ENCODE results near the gene RNF2. TPM values are rescaled to one million over a fixed set of nuclear protein-coding genes. Genes with fewer than 3 reads are reported as not detected.
"Not testable (repeated sequence)": the region's sequence is repeated elsewhere in the genome, so short reads cannot be mapped to it uniquely, and the experiment has no call there.

The RNF2 gene
- 1 to 10 TPM; 4.5 to 7.7 (median 7.5) TPM for polyA plus RNA-seq

DNA sequence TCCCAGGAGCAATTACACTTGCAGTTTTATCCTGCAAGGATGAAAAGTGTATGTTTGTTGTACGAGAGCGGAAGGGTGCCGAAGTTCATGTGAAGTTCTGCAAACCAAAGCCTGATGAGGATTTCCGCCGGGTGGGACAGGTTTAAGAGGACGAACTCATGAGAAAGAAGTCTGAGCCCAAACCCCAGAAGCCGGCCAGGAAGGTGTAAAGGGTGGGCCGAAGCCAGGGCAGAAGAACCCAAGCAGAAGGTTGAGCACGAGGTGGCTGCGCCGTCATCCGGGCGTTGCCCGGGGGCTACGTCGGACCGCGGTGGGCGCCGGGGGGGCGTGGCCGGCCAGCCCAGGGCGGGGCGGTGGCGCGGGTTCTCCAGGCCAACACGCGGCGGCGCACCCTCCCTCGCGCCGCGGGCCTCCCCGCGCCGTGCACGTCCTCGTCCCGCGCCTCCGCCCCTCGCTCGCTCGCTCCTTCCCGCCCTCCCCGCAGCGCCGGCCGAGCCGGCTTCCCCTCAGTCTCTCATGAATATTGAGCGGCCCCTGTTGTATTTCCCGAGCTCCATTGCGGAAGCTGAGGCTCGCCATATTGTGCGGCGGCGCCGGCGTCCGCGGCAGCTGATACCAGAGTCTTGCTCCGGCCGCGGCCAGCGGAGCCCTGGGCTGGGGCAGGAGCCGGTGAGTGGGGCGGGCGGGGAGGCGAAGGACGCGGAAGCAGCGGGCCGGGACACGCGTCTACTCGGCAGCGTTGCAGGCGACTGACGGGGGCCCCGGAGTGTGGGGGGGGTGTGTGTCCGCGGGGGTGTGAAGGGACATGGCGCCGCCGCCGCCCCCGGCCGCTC, at the start of gene RNF2:
RNF2 (plus strand) TSS at position 578 of the 833 bp plus-strand sequence. CDS start 41,996 bp downstream, outside the sequence.
- 0 to 1% (median 1%) methylated on average over 77 to 89 of the region's 89 CpGs for WGBS, 3 donors
- peak within 1 kb of the TSS; percentile 72 for H3K27ac ChIP-seq (ENCODE audit: low read depth, low read length)

GRCh38 chr1:184999974-185000373, 45.4 kb upstream of the RNF2 start:
- 94 to 96% (median 95%) methylated on average over 6 of the region's 6 CpGs for WGBS, 3 donors
- H3K27ac ChIP-seq (ENCODE audit: low read depth, low read length): not testable (repeated sequence)

DNA sequence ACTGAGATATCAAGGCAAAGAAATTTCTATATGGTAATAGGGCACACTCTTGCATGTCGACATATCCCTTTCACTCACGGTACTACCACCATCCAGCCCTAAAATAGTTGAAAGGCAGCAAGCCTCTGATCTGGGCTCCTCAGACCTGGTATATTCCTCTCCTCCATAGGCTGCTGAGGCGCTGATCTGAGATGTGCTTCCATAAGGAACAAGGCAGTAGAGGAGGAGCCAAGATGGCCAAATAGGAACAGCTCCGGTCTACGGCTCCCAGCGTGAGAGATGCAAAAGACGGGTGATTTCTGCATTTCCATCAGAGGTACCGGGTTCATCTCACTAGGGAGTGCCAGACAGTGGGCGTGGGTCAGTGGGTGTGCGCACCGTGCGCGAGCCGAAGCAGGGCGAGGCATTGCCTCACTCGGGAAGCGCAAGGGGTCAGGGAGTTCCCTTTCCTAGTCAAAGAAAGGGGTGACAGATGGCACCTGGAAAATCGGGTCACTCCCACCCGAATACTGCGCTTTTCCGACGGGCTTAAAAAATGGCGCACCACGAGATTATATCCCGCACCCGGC, 44.0 kb upstream of the RNF2 start:
- not testable (repeated sequence) for H3K27ac ChIP-seq (ENCODE audit: low read depth, low read length)
- whole genome bisulfite sequencing, 3 donors: 95 to 97% (median 96%) methylated on average over 23 to 26 of the region's 26 CpGs

DNA sequence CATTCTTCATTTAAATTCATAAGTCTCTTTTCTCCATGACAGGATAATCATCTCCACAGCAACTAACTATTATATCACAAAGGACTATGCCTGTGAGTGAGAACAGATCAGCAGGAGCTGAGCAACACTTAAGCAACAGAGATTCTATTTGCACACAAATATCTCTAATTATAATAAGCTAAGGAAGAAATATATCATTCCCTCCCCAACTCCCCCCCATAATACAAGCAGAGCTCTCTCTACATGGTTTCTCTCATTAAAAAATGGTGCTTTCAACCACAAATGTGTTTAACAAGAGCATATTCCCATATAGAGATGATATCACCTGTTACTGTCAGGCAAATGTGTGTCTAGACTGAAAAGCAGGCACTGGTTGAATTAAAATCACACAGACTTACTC, 36.5 kb upstream of the RNF2 start:
- H3K27ac ChIP-seq (ENCODE audit: low read depth, low read length): no peak overlapping the region

GRCh38 chr1:185010361-185010760, 35.0 kb upstream of the RNF2 start:
- H3K27ac ChIP-seq (ENCODE audit: low read depth, low read length): no peak overlapping the region

- no peak overlapping the region for H3K27ac ChIP-seq (ENCODE audit: low read depth, low read length)
- WGBS, 3 donors: 69 to 84% (median 80%) methylated on average over 3 of the region's 3 CpGs
Measured at GRCh38 chr1:185014941-185015340, 30.4 kb upstream of the RNF2 start.

- WGBS, 3 donors: 86 to 94% (median 91%) methylated on average over 3 of the region's 3 CpGs
- no peak overlapping the region for H3K27ac ChIP-seq (ENCODE audit: low read depth, low read length)
Measured at GRCh38 chr1:185015631-185016030, 29.7 kb upstream of the RNF2 start.

DNA sequence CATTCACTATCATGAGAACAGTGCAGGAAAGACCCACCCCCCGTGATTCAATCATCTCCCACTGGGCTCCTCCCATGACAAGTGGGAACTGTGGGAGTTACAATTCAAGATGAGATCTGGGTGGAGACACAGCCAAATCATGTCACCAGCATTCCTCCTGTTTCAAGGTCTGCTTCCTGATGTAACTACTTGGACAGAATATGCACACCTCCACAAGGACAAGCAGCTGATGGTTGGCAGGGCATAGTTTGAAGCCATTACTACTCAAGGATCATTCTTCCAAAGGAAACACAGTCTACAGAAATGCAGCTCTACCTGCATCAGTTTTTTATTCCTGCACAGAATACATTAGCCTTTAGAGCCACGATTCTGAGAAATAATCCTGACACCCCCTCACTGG, 28.5 kb upstream of the RNF2 start:
- H3K27ac ChIP-seq (ENCODE audit: low read depth, low read length): no peak overlapping the region
- 55 to 73% (median 70%) methylated on average over 2 of the region's 2 CpGs for WGBS, 3 donors

DNA sequence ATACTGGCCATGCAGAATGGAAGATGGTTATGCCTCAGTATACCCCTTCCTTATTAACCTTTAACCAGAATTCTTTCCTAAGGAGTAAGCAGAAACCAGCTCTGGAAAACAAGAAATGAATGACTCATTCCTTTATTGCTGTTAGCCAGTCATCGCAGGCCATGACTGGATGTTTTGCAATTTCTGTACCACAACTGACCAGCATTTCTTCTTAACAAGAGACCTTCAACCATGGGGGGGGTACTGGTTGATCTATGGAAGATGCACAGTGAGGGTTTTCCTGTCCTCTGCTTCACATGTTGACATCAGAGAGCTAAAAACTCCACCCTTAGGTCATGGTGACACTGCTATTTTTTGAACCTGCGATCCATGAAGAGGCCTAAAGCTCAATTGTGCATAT, 28.0 kb upstream of the RNF2 start:
- no peak overlapping the region for H3K27ac ChIP-seq (ENCODE audit: low read depth, low read length)
- WGBS, 3 donors: 62 to 86% (median 70%) methylated on average over 2 of the region's 2 CpGs

- H3K27ac ChIP-seq (ENCODE audit: low read depth, low read length): no peak overlapping the region
- 90 to 95% (median 90%) methylated on average over 3 of the region's 3 CpGs for WGBS, 3 donors
Measured at GRCh38 chr1:185017966-185018365, 27.4 kb upstream of the RNF2 start.

- 96 to 99% (median 97%) methylated on average over 4 of the region's 4 CpGs for WGBS, 3 donors
- H3K27ac ChIP-seq (ENCODE audit: low read depth, low read length): no peak overlapping the region
Measured at GRCh38 chr1:185027252-185027882, 18.0 kb upstream of the RNF2 start.

DNA sequence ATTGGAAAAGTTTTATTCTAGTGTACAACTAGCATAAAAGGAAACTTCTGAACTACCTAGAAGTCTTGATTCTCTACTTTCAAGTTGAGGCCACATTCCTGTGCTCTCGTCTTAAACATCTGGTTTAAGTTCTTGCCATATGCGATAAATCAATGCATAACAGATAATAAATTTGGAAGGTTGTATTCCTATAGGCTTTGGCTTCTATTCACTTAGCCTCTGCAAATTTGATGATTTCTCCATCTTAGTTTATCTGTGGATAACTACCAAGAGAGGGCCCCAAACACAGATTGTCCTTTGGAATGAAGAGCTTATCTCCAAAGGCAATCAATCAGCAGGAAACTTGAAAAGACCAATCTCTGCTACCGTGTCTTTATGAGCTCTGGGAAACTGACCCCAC, 11.7 kb upstream of the RNF2 start:
- 64 to 76% (median 70%) methylated on average over 3 of the region's 3 CpGs for WGBS, 3 donors
- no peak overlapping the region for H3K27ac ChIP-seq (ENCODE audit: low read depth, low read length)

- 73 to 86% (median 82%) methylated on average over 1 of the region's 1 CpG for WGBS, 3 donors
- no peak overlapping the region for H3K27ac ChIP-seq (ENCODE audit: low read depth, low read length)
Measured at GRCh38 chr1:185035258-185035657, 10.1 kb upstream of the RNF2 start.

DNA sequence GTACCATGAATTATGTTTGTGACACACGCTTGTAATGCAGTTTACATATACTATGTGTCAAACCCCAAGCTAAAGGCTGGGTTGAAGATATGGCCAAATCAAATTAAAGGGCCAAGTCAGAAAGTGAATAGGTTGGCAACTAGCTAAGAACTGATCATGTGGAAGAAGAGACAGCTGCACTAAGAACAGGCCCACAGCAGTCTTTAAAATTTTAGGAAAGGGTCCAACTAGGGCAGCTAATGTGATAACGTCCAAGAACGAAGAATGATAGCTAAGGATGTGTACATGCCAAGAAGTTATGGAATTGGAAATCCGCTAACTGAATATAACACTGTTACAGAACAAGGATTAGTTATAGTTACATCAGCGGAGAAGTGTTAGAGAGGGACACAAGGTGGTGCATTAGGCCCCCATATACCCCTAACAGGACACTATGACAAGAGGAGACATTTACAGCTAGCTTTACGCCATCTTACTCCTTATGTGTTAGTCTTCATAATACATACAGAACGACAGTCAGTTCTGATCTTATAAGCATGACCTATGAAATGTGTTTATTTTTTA, 6.5 kb upstream of the RNF2 start:
- H3K27ac ChIP-seq (ENCODE audit: low read depth, low read length): no peak overlapping the region
- 81 to 91% (median 91%) methylated on average over 7 of the region's 7 CpGs for WGBS, 3 donors

- H3K27ac ChIP-seq (ENCODE audit: low read depth, low read length): no peak overlapping the region
- WGBS, 3 donors: 76 to 84% (median 78%) methylated on average over 4 of the region's 4 CpGs
Measured at GRCh38 chr1:185039726-185040407, 5.5 kb upstream of the RNF2 start.

GRCh38 chr1:185040408-185040735, 5.0 kb upstream of the RNF2 start:
- 48 to 80% (median 60%) methylated on average over 1 of the region's 1 CpG for WGBS, 3 donors
- no peak overlapping the region for H3K27ac ChIP-seq (ENCODE audit: low read depth, low read length)

DNA sequence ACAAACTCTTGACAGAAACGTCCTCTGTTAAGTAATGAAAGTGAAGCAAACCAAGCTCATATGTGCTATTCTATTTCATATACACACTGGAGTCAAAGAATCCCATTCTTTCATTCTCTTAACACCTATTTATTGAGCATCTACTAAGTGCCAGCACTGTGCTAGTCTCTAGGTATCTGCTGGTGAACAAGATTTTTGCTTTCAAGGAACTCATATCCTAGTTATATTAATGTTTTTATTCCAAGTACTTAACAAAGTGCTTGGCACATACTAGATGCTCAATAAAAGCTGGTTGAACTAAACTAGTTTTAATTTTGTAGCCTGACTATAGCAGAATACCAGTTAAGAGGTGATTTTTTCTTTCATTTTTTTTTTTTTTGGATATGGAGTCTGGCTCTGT, 3.6 kb upstream of the RNF2 start:
- no peak overlapping the region for H3K27ac ChIP-seq (ENCODE audit: low read depth, low read length)
- 42 to 68% (median 53%) methylated on average over 1 of the region's 1 CpG for WGBS, 3 donors

DNA sequence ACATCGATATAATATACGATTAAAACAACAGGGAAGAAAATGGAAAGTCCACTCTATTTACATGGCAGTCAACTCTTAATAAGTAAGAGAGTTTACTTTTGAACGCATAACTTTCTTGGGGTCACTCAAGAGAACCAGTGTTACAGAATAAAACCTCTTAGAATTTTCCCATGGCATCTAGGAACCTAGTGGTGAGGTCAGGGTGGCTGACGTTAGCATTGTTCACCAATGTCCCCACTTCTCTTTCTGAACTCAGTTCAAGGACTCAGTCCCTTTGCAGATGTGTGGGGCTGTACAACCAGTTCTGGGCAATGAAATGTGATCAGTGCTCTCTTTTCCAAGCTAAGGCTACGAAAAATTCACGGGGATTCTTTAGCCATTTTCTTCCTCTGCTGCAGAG, 2.6 kb upstream of the RNF2 start:
- no peak overlapping the region for H3K27ac ChIP-seq (ENCODE audit: low read depth, low read length)
- 76 to 90% (median 89%) methylated on average over 6 of the region's 6 CpGs for WGBS, 3 donors

DNA sequence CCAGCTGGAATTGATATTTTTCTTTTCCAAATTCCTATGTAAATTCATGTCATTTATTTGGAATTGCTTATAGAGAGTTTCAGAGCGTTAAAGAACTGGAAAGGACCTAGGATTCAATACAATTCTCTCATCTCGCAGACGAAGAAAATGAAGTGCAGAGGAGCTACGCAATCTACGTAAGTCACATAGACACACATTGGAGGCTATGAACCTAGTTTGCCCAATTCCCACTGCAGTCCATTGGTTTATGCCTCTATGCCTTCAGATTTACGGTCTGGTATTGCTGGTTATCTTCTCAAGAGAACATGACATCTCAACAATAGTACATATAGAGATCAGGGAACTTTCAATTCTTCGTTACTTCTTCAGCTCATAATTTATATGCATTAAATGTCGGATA, 971 bp upstream of the RNF2 start:
- WGBS, 3 donors: 75 to 81% (median 76%) methylated on average over 8 of the region's 8 CpGs
- no peak overlapping the region for H3K27ac ChIP-seq (ENCODE audit: low read depth, low read length)
